Panc1 (cell line): Measurements from ENCODE around the gene EDC3. TPM values are rescaled to one million over a fixed set of nuclear protein-coding genes. Genes with fewer than 3 reads are reported as not detected.
A peak's percentile ranks its signal among the peaks of the same experiment; 100 is the strongest.

Experiments
- ATAC-seq: fragments of 200-7000 bp; cut with Tn5 transposase; 2 replicates; pipeline ENCODE4 v1.9.1; 2020; ENCODE audit warnings: mild to moderate bottlenecking, moderate library complexity
- BruUV-seq: library from RNA; stranded (reverse); fragments of 400-500 nt; replicated peaks from 2 replicates; lab custom pipeline; 2021; lab: Mats Ljungman, UMichigan
- CTCF ChIA-PET: fragments of 300-600 bp; sonication (Branson Sonifier 250); formaldehyde crosslinking; loops from one replicate; lab custom pipeline; 2022; ENCODE audit warnings: antibody characterized with exemption; lab: Charles Lee
- POLR2A ChIA-PET: fragments of 300-600 bp; sonication (Branson Sonifier 250); formaldehyde crosslinking; loops from one replicate; lab custom pipeline; 2022; ENCODE audit warnings: antibody characterized with exemption; lab: Charles Lee
- DNase-seq: peaks from one replicate; pipeline ENCODE4 v3.0.0-alpha.2; 2010; ENCODE audit warnings: low read depth, low spot score
- H3K27ac ChIP-seq: 2 replicates; pipeline ENCODE4 v1.5.1; 2011; ENCODE audit warnings: mild to moderate bottlenecking, low read length, inconsistent platforms
- H3K27me3 ChIP-seq: fragments of 200-500 bp; sonication (Bioruptor generic); 2 replicates; pipeline ENCODE4 v1.6.0; 2014; ENCODE audit warnings: low read length, inconsistent platforms; ENCODE audit not compliant: control insufficient read depth, insufficient read depth
- H3K36me3 ChIP-seq: fragments of 200-500 bp; sonication (Bioruptor generic); 2 replicates; pipeline ENCODE4 v1.5.1; 2014; ENCODE audit warnings: inconsistent platforms, mild to moderate bottlenecking, low read length, moderate library complexity; ENCODE audit not compliant: control insufficient read depth, insufficient read depth
- H3K4me1 ChIP-seq: 2 replicates; pipeline ENCODE4 v1.5.1; 2011; ENCODE audit warnings: inconsistent platforms, mild to moderate bottlenecking, low read length, moderate library complexity; ENCODE audit not compliant: control insufficient read depth, insufficient read depth
- H3K4me3 ChIP-seq, 2 experiments: 2 replicates each; pipeline ENCODE4 v1.5.1; 2011 to 2012; ENCODE audit warnings: low read depth in 2 of 2, low read length in 2 of 2, mild to moderate bottlenecking in 2 of 2, inconsistent platforms in 1 of 2, moderate library complexity in 1 of 2
- H3K9me3 ChIP-seq: fragments of 200-500 bp; sonication (Bioruptor generic); 2 replicates; pipeline ENCODE4 v1.5.1; 2014; ENCODE audit warnings: low read depth, mild to moderate bottlenecking, inconsistent platforms, low read length, moderate library complexity; ENCODE audit not compliant: control insufficient read depth, insufficient read depth
- REST ChIP-seq, 2 experiments: IDR thresholded peaks; 2 replicates each; pipeline ENCODE4 v1.6.1; 2011 to 2012; ENCODE audit warnings: low read depth in 2 of 2, control low read depth in 1 of 2, low read length in 1 of 2, mild to moderate bottlenecking in 1 of 2, moderate library complexity in 1 of 2; ENCODE audit not compliant: insufficient read depth in 1 of 2
- SIN3A ChIP-seq: IDR thresholded peaks from 2 replicates; pipeline ENCODE4 v1.6.1; 2012; ENCODE audit warnings: low read depth, mild to moderate bottlenecking, low read length, moderate library complexity, borderline replicate concordance; ENCODE audit not compliant: insufficient read depth
- in situ Hi-C: cut with HindIII; loops from 2 replicates; pipeline ENCODE4 v1.10.0; 2016; ENCODE audit warnings: low sequenced_read_pairs, low pct_unique_long_range_greater_than_20kb
- intact Hi-C: fragments of 100-400 bp; cut with micrococcal nuclease; formaldehyde crosslinking; loops from one replicate; pipeline ENCODE4 v1.10.0; 2022; ENCODE audit not compliant: unreplicated experiment
- total RNA-seq: library from RNA; stranded (reverse); gene quantifications from one replicate; pipeline ENCODE4 v1.2.1, GENCODE V29; 2021; ENCODE audit not compliant: unreplicated experiment
- TF ChIP-seq, protein P1 (sequence below): fragments of 450-650 bp; IDR thresholded peaks from 2 replicates; pipeline ENCODE4 v1.5.1; 2017; ENCODE audit warnings: mild to moderate bottlenecking

Gene EDC3
- total RNA-seq, 1 experiment from 2014 or later: 45.5 TPM

GRCh38 chr15:74635228-74635627, 60.6 kb downstream of the EDC3 start:
- H3K9me3 ChIP-seq: no peaks in the 10 kb centered on the region
- TF ChIP-seq, protein P1, sequence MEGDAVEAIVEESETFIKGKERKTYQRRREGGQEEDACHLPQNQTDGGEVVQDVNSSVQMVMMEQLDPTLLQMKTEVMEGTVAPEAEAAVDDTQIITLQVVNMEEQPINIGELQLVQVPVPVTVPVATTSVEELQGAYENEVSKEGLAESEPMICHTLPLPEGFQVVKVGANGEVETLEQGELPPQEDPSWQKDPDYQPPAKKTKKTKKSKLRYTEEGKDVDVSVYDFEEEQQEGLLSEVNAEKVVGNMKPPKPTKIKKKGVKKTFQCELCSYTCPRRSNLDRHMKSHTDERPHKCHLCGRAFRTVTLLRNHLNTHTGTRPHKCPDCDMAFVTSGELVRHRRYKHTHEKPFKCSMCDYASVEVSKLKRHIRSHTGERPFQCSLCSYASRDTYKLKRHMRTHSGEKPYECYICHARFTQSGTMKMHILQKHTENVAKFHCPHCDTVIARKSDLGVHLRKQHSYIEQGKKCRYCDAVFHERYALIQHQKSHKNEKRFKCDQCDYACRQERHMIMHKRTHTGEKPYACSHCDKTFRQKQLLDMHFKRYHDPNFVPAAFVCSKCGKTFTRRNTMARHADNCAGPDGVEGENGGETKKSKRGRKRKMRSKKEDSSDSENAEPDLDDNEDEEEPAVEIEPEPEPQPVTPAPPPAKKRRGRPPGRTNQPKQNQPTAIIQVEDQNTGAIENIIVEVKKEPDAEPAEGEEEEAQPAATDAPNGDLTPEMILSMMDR: peak; percentile 90
- no peak for TF ChIP-seq SIN3A
- H3K27ac ChIP-seq: no peak overlapping the region
- intact Hi-C loops (loop anchor here (1.0 kb wide), 1 partner anchor 133 kb away; no protein-coding TSS in a partner anchor), in situ Hi-C loops (loop anchor here (25.0 kb wide), 1 partner anchor 127 kb away; no protein-coding TSS in a partner anchor)
- DNase-seq (peak; percentile 69), ATAC-seq (peak; percentile 84)
- no peaks in the 10 kb centered on the region for H3K27me3 ChIP-seq
- ChIA-PET POLR2A (no interaction called here), CTCF (interaction anchor here (0.8 to 8.4 kb wide), 4 partner anchors 14 to 182 kb away, joined by 3 to 106 read pairs (median 4); no protein-coding TSS in a partner anchor)
- no peak overlapping the region for H3K4me3 ChIP-seq
- no peaks in the 10 kb centered on the region for H3K4me1 ChIP-seq
- peaks cover 8% of the 10 kb centered on the region for H3K36me3 ChIP-seq
- BruUV-seq: no TSS peak

DNA sequence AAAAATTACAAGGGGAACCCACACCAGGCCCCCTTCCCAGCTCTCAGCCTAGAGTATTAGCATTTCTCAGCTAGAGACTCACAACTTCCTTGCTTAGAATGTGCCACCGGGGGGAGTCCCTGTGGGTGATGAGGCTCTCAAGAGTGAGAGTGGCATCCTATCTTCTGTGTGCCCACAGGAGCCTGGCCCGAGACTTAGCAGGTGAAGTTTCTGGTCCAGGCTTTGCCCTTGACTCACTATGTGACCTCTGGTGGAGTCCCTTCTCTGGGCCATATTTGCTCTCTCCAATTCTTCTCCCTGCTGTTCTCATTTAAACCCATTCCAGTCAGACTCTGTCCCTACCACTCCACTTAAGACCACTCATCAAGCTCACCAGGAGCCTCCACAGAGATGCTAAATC, 62.0 kb downstream of the EDC3 start:
- intact Hi-C loops: loop anchor here (5.0 kb wide), 1 partner anchor 261 kb away; no protein-coding TSS in a partner anchor
- H3K27me3 ChIP-seq: no peaks in the 10 kb centered on the region

More for the DNA sequence above, 62.0 kb downstream of the EDC3 start:
- Histone ChIP-seq H3K4me1 (no peaks in the 10 kb centered on the region), H3K36me3 (peaks cover 11% of the 10 kb centered on the region), H3K27ac (no peak overlapping the region), H3K9me3 (no peaks in the 10 kb centered on the region), H3K4me3 (no peak overlapping the region)
- TF ChIP-seq REST (IDR thresholded peaks at IDR 0.05; ENCODE audit: insufficient read depth in 1 of 2, low read depth in 2 of 2, low read length in 1 of 2) (no peak), SIN3A (no peak)
- TF ChIP-seq, protein P1: peak; percentile 9
- ATAC-seq (no peak), DNase-seq (no peak)
- CTCF ChIA-PET: interaction anchor here (0.9 to 8.4 kb wide), 4 partner anchors 12 to 136 kb away, joined by 3 to 106 read pairs (median 8); no protein-coding TSS in a partner anchor
- in situ Hi-C loops: loop anchor here (25.0 kb wide), 1 partner anchor 129 kb away; no protein-coding TSS in a partner anchor
- POLR2A ChIA-PET: interaction anchor here (1.3 kb wide), 1 partner anchor 126 kb away, joined by 3 read pairs; no protein-coding TSS in a partner anchor
- BruUV-seq: no TSS peak
